Measurements from ENCODE around the gene TAF3. TPM values are rescaled to one million over a fixed set of nuclear protein-coding genes. Genes with fewer than 3 reads are reported as not detected.
"Not testable (repeated sequence)": the region's sequence is repeated elsewhere in the genome, so short reads cannot be mapped to it uniquely, and the experiment has no call there.

Gene TAF3
- polyA plus RNA-seq, 1 of the 3 experiments (the other 2 are of a cell fraction): 2.4 TPM

DNA sequence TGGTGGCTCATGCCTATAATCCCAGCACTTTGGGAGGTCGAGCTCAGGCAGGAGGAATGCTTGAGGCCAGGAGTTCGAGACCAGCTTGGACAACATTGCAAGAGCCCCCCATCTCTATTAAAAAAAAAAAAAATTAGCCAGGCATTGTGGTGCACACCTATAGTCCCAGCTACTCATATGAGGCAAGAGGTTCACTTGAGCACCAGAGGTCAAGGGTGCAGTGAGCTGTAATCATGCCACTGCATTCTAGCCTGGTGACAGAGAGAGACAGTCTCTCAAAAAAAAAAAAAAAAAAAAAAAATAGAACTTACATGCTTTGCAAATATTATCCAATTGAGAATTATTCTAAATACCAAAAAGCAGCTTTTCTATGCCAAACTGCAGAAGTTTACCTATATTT is 41.5 kb upstream of the TAF3 start (continued):
- TF ChIP-seq, protein P1, sequence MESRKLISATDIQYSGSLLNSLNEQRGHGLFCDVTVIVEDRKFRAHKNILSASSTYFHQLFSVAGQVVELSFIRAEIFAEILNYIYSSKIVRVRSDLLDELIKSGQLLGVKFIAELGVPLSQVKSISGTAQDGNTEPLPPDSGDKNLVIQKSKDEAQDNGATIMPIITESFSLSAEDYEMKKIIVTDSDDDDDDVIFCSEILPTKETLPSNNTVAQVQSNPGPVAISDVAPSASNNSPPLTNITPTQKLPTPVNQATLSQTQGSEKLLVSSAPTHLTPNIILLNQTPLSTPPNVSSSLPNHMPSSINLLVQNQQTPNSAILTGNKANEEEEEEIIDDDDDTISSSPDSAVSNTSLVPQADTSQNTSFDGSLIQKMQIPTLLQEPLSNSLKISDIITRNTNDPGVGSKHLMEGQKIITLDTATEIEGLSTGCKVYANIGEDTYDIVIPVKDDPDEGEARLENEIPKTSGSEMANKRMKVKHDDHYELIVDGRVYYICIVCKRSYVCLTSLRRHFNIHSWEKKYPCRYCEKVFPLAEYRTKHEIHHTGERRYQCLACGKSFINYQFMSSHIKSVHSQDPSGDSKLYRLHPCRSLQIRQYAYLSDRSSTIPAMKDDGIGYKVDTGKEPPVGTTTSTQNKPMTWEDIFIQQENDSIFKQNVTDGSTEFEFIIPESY (IDR thresholded peaks at IDR 0.05; ENCODE audit: borderline replicate concordance, low read depth): no peak

DNA sequence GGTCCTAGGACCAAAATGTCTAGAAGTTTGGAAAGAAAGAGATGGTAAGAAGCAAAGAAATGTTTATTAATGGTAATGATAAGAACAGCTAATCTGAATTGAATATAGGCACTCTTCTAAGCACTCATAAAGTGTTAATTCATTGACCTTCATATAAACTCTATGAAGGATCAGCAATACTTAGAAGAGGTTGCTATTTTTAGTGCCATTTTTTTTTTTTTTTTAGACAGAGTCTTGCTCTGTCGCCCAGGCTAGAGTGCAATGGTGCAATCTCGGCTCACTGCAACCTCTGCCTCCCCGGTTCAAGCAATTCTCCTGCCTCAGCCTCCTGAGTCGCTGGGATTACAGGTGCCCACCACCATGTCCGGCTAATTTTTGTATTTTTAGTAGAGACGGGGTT is 36.1 kb upstream of the TAF3 start:
- H3F3A ChIP-seq (replicated peaks; ENCODE audit: insufficient read depth); CTCF ChIA-PET; H3K4me1 ChIP-seq (ENCODE audit: control insufficient read depth in 1 of 2, insufficient read depth in 2 of 2, low read depth in 1 of 2, low read length in 1 of 2); H3K4me3 ChIP-seq (ENCODE audit: low read depth in 2 of 2, low read length in 1 of 2); POLR2A ChIA-PET; H3K4me2 ChIP-seq; H3K9me2 ChIP-seq; H3K9me3 ChIP-seq; H2AFZ ChIP-seq (ENCODE audit: low read depth); H3K27ac ChIP-seq (ENCODE audit: low read depth in 2 of 2, low read length in 1 of 2); DNase-seq; H3K27me3 ChIP-seq (ENCODE audit: insufficient read depth); H3K9ac ChIP-seq: not testable (repeated sequence)
- peaks cover 70% of the 10 kb centered on the region for H3K79me2 ChIP-seq (ENCODE audit: insufficient read depth)
- H3K36me3 ChIP-seq (replicated peaks in 1 of 2; ENCODE audit: control insufficient read depth in 1 of 2, insufficient read depth in 2 of 2, low read length in 1 of 2): peaks cover 30 to 34% of the 10 kb centered on the region in 2 experiments
- peaks cover 28% of the 10 kb centered on the region for H4K20me1 ChIP-seq (ENCODE audit: insufficient read depth)
- WGBS (ENCODE audit: low lambda C conversion rate): 92% methylated on average over 6 of the region's 6 CpGs

DNA sequence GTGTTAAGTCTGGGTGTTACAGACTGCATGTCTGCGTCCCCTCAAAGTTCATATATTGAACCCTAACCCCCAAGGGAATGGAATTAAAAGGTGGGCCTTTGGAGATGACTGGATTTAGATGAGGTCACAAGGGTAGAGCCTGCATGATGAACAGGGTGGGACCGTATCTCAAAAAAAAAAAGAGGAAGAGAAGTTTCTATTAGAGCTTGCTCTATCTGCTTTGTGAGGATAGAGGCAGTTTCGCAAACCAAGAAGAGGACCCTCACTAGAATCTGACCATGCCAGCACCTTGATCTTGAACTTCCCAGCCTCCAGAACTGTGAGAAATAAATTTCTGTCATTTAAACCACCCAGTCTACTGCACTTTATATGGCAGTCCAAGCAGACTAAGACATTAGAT is 31.9 kb upstream of the TAF3 start:
- Histone ChIP-seq H3K4me2 (peak overlapping the region; percentile 86), H4K20me1 (ENCODE audit: insufficient read depth) (peaks cover 53% of the 10 kb centered on the region), H3K4me1 (ENCODE audit: control insufficient read depth in 1 of 2, insufficient read depth in 2 of 2, low read depth in 1 of 2, low read length in 1 of 2) (peaks cover 7 to 14% of the 10 kb centered on the region in 2 experiments; a peak in 3 of 4 replicates), H3K36me3 (replicated peaks in 1 of 2; ENCODE audit: control insufficient read depth in 1 of 2, insufficient read depth in 2 of 2, low read length in 1 of 2) (peaks cover 3 to 5% of the 10 kb centered on the region in 2 experiments), H3K27me3 (ENCODE audit: insufficient read depth) (no peaks in the 10 kb centered on the region), H3K9me2 (no peaks in the 10 kb centered on the region), H2AFZ (ENCODE audit: low read depth) (no peak overlapping the region), H3F3A (replicated peaks; ENCODE audit: insufficient read depth) (peaks cover 1% of the 10 kb centered on the region), H3K4me3 (ENCODE audit: low read depth in 2 of 2, low read length in 1 of 2) (peak overlapping the region; percentile 85 to 92; a peak in 3 of 4 replicates), H3K79me2 (ENCODE audit: insufficient read depth) (peaks cover 100% of the 10 kb centered on the region), H3K9me3 (no peaks in the 10 kb centered on the region), H3K9ac (peak overlapping the region; percentile 88; the same call in 1 of the 2 replicates), H3K27ac (ENCODE audit: low read depth in 2 of 2, low read length in 1 of 2) (no peak overlapping the region)
- ChIA-PET POLR2A (no interaction called here), CTCF (no interaction called here)
- DNase-seq: no peak
- TF ChIP-seq, protein P1 (IDR thresholded peaks at IDR 0.05; ENCODE audit: borderline replicate concordance, low read depth): no peak
- TF ChIP-seq CHD2 (IDR thresholded peaks at IDR 0.05; ENCODE audit: low read length, partially characterized antibody) (no peak), RCOR1 (IDR thresholded peaks at IDR 0.05; ENCODE audit: low read length) (no peak), FOSL2 (IDR thresholded peaks at IDR 0.05; ENCODE audit: borderline replicate concordance, low read depth) (no peak), RFX5 (IDR thresholded peaks at IDR 0.05; ENCODE audit: low read length) (no peak), GABPA (IDR thresholded peaks at IDR 0.05; ENCODE audit: low read depth) (no peak), JUND (IDR thresholded peaks at IDR 0.05) (no peak)
- TF ChIP-seq, protein P2, sequence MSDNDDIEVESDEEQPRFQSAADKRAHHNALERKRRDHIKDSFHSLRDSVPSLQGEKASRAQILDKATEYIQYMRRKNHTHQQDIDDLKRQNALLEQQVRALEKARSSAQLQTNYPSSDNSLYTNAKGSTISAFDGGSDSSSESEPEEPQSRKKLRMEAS (IDR thresholded peaks at IDR 0.05; ENCODE audit: low read depth): no peak
- TF ChIP-seq, protein P3, sequence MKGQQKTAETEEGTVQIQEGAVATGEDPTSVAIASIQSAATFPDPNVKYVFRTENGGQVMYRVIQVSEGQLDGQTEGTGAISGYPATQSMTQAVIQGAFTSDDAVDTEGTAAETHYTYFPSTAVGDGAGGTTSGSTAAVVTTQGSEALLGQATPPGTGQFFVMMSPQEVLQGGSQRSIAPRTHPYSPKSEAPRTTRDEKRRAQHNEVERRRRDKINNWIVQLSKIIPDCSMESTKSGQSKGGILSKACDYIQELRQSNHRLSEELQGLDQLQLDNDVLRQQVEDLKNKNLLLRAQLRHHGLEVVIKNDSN (IDR thresholded peaks at IDR 0.05; ENCODE audit: borderline replicate concordance, low read depth): no peak
- 93% methylated on average over 3 of the region's 3 CpGs for WGBS (ENCODE audit: low lambda C conversion rate)
